GM21737 (cell line): ENCODE results near the gene GPC2.
A peak's percentile ranks its signal among the peaks of the same experiment; 100 is the strongest.
"Not testable (repeated sequence)": the region's sequence is repeated elsewhere in the genome, so short reads cannot be mapped to it uniquely, and the experiment has no call there.

Experiments
- ATAC-seq: cut with Tn5 transposase; IDR thresholded peaks from one replicate; pipeline ENCODE4 v1.9.1; 2021; ENCODE audit warnings: mild to moderate bottlenecking, moderate library complexity; ENCODE audit not compliant: unreplicated experiment

GPC2 gene

DNA sequence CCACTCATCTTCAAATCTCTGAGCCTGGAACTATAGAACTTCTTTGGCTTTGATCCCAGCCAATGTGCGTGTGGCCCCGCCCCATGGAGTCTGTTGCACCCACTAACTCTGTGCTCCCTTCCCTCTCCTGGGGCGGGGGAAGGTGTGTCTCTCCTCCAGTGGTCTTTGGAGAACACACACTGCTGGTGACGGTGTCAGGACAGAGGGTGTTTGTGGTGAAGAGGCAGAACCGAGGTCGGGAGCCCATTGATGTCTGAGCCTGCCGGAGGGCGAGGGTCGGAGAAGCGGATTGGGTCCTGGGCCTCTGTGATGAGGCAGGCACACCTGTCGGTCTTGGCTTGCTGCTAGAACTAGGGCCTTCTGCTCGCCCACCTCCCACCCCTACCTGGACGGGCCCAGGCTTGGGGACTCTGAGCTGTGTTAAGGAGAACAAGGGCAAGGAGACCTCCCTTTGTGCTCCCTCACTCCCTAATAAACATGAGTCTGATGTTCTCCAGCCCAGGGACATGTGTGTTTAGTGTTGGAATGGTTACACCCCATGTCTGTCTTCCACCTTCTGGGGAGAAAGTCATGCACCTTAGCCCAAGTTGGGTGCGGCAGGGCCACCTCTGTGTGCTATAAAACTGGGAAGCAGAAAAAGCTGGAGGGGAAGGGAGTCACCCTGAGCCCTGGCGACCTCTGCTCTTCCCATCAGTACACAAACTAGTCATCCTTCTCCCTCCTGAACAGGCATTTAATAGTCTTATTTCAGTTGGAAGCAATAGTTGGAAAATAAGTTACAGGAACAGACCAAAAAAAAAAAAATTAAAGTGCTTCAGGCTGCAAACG, 23.3 kb downstream of the GPC2 start:
- no peak for ATAC-seq

DNA sequence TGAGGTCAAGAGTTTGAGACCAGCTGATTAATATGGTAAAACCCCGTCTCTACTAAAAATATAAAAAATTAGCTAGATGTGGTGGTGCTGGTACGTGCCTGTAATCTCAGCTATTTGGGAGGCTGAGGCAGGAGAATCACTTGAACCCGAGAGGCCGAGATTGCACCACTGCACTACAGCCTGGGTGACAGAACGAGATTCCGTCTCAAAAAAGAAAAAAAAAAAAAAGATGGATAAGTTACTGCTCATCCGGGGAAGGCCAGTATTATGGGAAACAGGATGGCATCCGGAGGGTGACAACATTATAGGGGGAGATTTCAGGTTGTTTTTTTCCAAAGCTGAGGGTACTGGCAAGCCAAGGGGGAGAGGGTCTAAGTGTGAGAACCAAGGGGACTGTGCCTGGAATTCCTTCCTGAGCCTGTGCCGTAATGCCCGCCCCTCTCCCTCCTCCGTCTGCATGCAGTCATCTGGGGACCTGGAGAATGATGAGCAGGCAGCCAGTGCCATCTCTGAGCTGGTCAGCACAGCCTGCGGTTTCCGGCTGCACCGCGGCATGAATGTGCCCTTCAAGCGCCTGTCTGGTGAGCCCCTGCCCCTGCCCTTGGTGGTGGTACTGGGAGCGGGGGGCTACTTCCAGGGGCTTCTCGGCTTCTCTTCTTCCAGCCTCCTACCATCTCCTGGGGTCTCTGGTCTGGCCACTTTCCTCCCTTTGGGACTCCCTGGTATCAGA, 24.1 kb downstream of the GPC2 start:
- no peak for ATAC-seq

DNA sequence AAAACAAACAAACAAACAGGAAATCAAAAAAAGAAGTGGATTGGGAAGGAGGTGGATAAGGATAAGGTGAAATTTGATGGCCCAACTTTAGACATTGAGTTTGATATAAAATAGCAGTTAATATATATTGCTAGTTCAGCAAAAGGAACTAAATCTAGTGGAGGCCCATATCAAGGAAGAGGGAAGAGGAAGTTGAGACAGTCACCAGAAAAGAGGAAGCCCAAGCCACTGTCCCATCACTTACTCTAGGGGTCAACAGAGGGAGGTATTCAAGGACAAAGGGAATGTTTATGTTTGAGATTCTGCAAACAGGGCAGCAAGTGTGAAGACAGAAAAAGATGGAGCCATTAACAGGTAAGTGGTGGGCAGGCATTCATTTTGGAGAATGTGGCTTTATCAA, 24.8 kb downstream of the GPC2 start:
- no peak for ATAC-seq

DNA sequence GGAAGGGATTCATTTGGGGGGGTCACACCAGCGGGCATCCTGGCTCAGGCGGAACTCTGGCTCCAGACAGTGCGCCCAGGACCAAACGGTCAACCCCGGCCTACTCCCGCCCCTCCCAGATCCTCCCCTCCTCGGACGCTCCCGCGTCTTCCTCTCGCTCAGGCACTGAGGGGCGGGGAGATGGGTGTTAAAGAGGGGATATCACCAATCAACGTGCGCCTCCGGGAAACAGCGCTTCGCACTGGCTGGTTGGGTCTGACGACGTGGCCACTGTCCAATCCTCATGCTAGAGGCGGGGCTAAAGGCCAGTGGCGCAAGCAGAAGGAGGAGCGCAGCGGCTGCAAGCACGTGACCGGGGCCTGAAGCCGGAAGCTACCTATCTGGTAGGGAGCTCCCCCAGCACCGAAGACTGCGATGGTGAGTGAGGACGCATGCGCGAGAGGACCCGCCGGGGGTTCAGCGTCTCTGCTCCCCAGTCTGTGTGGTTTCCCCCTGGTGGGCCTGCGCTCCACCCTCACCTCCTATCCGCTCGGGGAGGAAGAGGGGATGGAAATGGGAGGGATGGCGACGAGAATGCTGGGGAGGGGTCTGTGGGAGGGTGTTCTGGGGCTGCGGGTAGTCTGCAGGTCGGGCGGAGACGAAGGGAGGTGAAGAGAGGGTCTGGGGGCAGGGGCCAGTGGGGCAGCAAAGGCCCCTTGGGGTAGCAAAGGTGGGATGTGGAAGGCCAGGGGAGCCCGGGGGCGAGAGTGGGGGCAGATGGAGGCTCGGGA, 28.4 kb downstream of the GPC2 start, which contains the start of gene LAMTOR4:
LAMTOR4 (plus strand) TSS at position 360 of the 770 bp plus-strand sequence; CDS start at position 415, 55 bp downstream.
- peak; percentile 97 for ATAC-seq

DNA sequence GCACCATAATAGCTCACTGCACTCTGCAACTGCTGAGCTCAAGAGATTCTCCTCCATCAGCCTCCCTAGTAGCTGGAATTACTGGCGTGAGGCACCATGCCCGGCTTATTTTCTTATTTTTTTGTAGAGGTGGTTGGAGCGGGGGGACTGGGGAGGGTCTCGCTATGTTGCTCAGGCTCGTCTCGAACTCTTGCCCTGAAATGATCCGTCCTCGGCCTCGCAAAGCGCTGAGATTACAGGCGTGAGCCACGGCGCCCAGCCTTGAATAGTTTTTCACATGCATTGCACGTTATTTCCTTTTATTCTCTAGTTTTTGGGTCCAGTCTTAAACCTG, 29.0 kb downstream of the GPC2 start:
- no peak for ATAC-seq

DNA sequence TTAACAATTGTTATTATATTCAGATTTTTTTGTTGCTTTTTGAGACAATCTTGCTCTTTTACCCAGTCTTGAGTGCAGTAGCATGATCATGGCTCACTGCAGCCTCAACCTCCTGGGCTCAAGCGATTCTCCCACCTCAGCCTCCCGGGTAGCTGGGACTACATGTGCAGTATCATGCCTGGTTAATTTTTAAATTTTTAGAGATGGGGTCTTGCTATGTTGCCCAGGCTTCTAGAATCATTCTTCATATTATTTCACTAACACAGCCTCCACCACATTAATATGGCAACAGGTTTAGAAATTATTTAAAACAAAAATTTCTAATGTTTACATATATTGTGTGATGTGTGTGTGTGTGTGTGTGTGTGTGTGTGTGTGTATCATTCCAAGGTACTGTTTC, 29.9 kb downstream of the GPC2 start:
- ATAC-seq = no peak

DNA sequence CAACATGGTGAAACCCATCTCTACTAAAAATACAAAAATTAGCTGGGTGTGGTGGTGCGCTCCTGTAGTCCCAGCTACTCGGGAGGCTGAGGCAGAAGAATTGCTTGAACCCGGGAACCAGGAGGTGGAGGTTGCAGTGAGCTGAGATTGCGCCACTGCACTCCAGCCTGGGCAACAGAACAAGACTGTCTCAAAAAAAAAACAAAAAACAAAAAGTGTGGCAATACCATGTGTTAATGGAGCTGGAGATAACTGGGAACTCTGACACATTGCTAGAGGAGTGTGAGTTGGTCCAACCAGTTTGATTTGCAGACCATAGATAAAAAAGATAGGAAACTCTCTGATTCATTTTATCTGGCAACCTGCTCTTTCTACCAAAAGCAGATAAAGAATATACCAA, 30.8 kb downstream of the GPC2 start:
- not testable (repeated sequence) for ATAC-seq

DNA sequence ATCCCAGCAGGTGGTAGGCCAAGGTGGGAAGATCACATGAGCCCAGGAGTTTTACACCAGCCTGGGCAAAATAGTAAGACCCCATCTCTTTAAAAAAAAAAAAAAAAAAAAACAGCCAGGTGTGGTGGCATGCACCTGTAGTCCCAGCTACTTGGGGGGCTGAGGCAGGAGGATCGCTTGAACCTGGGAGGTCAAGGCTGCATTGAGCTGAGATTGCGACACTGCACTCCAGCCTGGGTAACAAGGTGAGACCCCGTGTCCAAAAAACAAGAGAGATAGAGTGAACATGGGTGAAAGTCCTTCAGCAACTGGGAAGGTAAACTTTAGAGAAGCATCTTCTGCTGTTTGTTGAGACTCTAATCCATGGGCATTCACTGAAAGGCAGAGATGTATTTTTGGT, 34.7 kb downstream of the GPC2 start:
- ATAC-seq = no peak

DNA sequence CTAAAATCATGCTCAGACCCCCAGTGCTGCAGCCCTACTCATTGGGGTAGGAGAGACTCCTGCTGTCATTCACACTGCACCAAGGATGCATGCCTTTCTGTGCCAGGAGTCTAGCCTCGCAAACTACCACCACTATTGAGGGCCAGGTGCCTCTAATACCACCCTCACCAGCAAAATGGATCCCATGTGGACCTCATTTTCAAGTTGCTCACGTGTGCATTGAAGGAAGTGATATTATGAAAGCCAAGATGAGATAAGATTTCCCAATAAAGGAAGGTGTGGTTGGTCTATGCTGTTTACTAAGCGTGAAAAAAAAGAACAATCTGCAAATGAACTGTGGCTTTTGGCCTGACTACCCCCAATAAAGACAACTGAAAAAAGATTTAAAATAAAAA, 35.6 kb downstream of the GPC2 start:
- ATAC-seq = no peak

DNA sequence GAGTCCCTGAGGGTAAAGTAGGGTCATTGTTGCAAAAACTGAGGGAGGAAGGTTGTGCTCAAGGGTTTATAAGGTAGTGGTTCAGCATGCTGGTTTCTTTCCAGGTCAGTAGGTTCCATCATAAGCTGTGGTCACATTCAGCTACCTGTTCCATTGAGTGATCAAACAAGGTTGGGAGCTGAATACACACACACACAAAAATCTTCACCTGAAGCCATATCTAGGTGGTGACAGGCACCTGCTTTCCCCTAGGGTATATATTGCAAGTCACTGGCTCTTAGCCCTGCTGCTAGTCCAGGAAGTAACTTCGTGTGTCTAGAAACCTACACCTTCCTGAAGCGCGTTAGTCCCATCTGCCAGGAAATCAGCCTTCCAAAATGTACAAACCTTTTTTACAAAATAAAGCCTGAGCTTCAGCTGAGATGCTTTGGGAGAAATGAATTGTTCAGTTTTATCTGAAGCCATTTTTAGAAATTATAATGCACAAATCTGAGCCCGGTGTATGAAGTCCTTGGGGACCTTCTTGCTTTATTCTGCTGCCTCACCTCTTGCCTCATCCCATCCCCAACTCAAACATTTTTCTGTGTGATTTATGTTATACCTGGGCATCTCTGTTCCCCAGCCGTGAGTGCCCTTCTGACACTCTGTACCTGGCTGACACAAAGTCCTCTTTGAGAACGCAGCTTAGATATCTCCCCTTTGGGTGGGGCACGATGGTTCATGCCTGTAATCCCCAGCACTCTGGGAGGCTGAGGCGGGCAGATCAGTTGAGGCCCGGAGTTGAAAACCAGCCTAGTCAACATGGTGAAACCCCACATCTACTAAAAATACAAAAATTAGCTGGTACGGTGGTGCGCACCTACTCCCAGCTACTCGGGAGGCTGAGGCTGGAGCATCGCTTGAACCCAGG, 39.1 kb downstream of the GPC2 start:
- ATAC-seq = no peak

DNA sequence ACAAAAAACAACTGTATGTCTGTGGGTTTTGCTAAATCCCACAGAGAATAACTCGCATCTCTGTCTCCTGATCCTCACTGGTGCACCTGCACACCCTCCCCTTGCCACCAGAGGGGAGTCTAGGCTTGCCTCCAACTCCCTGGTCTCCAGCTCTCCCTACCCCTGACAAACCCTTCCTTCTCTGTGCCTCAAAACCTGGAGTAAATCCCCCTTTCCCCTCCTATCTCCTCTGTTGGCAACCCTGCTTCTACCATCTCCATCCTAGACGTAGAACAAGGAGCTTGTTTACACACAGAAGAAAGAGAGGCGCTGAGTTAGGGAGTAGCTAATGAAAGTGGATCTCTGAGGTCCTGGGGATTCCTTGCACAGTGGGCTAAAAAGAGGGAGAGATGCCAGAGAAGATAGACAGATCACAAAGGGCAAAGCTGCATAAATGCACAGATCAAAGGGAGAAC, 44.5 kb downstream of the GPC2 start:
- no peak for ATAC-seq

DNA sequence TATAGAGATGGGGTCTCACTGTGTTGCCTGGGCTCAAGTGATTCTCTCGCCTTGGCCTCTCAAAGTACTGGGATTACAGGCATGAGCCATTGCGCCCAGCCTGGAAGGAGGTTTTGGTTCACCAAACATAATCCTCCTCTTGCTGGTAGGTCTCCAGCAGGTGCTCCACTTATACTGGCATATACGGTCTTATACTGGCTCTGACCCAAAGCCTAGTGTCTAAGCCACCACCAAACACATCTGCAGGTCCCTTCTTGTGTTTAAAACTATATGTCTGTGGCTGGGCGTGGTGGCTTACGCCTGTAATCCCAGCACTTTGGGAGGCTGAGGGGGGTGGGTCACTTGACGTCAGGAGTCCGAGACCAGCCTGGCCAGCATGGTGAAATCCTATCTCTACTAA, 45.1 kb downstream of the GPC2 start:
- ATAC-seq = no peak

DNA sequence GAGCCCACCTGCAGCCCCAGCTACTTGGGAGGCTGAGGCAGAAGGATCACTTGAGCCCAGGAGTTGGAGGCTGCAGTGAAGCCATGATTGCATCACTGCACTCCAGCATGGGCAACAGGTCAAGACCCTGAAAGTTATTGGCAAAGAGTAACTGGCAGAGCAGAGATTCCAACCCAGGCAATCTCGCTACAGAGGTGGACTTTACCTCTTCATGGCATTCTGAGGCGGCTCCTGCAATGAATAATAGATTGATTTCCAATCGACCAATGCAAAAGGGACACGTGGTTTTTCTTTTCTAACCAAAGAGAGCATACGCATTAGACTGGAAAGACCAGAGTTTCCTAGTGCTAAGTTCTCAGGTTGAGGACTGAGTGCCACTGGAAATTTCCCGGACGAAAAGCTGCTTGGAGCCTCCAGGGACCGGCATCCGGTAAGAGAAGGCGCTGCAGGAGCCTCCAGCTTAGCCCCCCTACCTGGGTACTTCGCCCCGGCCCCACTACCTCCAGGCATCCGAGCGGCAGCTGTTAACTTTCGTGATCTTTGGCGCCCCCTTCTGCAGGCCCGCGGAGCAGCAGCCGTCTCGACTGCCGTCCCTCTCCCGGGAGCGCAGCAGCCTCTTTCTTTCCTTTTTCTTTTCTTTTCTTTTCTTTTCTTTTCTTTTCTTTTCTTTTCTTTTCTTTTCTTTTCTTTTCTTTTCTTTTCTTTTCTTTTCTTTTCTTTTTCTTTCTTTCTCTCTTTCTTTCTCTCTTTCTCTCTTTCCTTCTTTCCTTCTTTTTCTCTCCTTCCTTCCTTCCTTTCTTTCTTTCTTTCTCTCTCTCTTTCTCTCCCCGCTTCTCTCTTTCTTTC, 46.4 kb downstream of the GPC2 start:
- no peak for ATAC-seq

DNA sequence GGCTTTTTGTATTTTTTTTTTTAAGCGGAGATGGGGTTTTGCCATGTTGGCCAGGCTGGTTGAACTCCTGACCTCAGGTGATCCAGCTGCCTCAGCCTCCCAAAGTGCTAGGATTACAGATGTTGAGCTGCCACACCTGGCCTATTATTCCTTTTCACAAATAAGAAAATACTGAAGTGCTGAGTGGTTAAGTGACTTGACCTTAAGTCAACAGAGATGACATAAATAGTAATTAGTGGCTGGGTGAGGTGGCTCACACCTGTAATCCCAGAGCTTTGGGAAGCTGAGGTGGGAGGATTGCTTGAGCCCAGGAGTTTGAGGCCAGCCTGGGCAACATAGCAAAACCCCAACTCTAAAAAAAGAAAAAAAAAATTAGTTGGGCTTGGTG, 47.0 kb downstream of the GPC2 start:
- ATAC-seq = not testable (repeated sequence)

DNA sequence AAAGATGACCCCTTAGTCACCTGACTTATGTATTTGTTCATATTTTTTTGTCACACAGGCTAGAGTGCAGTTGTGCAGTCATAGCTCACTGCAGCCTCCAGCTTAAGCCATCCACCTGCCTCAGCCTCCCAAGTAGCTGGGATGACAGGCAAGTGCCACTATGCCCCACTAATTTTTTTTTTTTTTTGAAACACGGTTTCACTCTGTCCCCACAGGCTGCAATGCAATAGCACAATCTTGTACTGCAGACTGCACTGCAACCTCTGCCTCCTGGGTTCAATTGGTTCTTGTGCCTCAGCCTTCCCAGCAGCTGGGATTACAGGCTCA, 48.6 kb downstream of the GPC2 start:
- no peak for ATAC-seq

DNA sequence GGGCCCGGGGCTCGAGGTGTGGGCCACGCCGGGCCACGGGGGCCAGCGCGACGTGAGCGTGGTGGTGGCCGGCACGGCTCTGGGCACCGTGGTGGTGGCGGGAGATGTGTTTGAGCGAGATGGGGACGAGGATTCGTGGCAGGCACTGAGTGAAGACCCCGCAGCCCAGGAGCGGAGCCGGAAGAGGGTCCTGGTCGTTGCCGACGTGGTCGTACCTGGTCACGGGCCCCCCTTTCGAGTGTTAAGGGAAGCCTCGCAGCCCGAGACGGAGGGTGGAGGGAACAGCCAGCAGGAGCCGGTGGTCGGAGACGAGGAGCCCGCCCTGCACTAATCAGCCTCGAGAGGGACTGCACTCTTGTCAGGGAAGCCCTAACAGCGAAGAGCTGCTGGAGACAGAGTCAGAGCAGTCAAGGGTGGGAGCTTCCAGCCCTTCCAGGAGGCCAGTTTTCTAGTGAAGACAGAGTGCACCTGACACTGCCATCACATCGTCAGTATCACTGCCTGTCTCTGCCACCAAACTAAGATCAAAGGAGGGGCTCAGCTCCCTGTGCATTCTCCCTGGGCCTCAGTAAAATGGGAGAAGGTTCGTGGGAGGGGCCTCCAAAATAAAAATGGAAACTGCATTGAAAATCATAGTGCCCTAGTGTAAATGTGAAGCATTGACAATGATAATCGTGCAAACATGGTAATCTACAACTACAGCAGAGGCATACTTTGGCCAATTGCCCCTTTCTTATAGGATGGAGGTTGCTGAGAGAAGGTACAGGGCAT, 49.1 kb downstream of the GPC2 start:
- ATAC-seq = no peak

DNA sequence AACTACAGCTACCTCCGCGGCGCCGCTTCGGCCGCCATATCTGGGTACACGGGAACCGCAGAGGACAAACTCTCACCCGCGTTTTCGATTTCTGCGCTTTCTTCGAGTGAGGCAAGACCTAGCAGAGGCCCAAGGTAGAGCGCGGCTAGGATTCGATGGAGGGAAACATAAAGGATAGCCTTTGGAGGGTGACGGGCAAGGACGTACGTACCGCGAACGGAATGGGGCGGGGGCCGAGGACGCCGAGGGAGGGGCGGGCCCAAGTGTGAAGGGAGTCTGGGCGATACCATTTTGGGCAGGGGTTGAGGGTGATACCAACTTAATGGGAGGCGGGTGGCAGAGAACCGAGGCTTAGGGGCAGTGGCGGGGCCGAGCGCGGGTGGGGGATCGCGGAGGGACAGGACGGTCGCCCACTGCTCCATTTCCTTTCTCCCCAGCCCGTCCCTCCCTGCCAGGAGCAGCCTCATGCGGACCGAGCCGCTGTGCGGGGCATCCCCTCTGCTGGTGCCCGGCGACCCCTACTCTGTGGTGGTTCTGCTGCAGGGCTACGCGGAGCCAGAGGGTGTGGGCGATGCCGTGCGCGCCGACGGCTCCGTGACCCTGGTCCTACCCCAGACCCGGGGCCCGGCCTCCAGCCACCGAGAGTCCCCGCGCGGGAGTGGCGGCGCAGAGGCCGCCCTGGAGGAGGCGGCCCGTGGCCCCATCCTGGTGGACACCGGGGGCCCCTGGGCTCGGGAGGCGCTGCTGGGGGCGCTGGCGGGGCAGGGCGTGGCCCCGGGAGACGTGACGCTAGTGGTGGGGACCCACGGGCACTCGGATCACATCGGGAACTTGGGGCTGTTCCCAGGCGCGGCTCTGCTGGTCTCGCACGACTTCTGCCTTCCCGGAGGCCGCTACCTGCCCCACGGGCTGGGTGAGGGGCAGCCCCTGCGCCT, 50.0 kb downstream of the GPC2 start, which contains the start of gene MBLAC1:
MBLAC1 (plus strand) TSS at position 37 of the 935 bp plus-strand sequence; CDS start at position 466, 429 bp downstream.
- peak; percentile 57 for ATAC-seq
